Hepatocyte (in vitro differentiated cells): ENCODE measurements around the gene STK32C.

Experiments
- EZH2 ChIP-seq: fragments of 200-600 bp; sonication (generic); IDR thresholded peaks from 2 replicates; pipeline ENCODE4 v1.6.1; 2016; ENCODE audit warnings: antibody characterized with exemption, mild to moderate bottlenecking, borderline replicate concordance
- TF ChIP-seq, protein P1 (sequence below): fragments of 200-600 bp; sonication (generic); IDR thresholded peaks from 2 replicates; pipeline ENCODE4 v1.5.1; 2016; ENCODE audit warnings: antibody characterized with exemption, mild to moderate bottlenecking; ENCODE audit not compliant: poor library complexity

DNA sequence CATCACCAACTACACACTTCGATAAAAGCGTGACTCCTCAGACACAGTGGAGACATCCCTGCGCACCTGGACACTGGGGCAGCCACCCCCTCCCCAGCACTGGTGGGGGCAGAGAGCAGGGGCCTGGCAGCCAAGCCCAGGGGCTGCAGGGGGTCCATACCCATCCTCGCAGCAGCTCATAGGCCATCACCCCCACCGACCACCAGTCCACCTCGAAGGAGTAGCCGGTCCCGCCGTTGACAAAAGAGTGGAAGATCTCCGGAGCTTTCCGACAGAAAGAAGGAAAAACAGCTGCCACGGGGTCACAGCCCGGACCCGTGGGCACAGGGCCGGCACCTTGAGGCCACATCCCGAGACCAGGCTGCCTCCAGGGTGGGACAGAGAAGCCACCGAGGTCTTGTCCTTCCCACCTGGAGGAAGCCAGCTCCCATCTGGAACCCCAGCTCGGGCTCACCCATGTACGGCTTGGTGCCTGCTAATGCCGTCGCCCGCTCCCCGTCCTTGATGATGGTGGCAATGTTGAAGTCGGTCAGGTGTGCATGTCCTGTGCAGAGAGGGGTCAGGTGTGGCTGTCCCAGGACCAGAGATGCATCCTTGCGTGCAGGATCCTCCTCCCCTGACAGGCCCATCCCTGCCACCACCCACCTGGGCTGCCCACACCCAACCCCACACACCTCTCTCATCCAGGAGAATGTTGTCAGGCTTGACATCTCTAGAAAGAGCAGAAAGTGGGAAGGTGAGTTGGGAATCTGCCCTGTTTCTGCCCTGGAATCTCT is 82.5 kb downstream of the STK32C start:
- TF ChIP-seq, protein P1, sequence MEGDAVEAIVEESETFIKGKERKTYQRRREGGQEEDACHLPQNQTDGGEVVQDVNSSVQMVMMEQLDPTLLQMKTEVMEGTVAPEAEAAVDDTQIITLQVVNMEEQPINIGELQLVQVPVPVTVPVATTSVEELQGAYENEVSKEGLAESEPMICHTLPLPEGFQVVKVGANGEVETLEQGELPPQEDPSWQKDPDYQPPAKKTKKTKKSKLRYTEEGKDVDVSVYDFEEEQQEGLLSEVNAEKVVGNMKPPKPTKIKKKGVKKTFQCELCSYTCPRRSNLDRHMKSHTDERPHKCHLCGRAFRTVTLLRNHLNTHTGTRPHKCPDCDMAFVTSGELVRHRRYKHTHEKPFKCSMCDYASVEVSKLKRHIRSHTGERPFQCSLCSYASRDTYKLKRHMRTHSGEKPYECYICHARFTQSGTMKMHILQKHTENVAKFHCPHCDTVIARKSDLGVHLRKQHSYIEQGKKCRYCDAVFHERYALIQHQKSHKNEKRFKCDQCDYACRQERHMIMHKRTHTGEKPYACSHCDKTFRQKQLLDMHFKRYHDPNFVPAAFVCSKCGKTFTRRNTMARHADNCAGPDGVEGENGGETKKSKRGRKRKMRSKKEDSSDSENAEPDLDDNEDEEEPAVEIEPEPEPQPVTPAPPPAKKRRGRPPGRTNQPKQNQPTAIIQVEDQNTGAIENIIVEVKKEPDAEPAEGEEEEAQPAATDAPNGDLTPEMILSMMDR: no peak
- no peak for TF ChIP-seq EZH2
